ENCODE data around the gene HMGCS1.

HMGCS1 gene

DNA sequence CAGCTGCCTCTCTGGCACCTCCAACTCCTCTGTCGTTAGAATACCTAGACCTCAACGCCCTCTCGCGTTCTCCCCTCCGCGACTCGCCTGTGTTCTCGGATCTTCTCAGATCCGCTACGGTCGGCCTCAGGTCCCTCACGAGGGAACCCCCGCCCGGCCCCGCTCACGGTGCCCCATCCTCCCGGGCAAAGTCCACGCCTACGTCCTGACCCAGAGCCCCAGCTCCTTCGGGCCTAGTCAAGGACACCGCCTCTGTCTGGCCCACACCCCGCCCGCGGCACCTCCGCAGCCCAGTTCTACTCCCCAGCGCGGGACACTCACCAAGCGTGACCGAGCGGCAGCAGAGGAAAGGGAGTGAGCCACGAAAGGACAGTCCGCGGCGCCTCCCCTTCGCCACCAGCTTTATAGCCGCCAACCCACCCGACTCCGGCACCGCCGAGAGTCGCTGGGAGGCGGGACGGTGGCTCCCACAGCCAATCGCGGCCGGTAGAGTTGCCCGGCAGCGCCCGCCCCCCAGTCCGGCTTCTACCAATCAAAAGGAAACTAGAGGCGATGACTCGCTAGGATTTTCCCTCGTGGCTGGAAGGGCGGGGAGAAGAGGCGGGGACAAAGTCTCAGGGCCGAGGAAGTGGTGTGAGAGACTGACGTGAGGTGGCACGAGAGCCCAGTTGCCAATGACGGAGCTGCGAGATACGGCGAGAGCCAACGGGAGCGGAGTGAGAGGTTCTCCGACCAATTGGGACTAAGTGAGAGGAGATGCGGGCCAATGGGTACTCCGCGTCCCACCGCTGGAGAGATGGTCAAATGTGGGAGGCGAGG lies at the start of gene HMGCS1:
TSS of gene HMGCS1 (minus strand) at position 378 of the 819 bp plus-strand sequence. CDS start 14,447 bp downstream, outside the sequence.
- in situ Hi-C loops (cut with HindIII; ENCODE audit: low sequenced_read_pairs), result no loop called here
- peak within 1 kb of the TSS; percentile 95 for H3K4me3 ChIP-seq (ENCODE audit: low read depth, low read length)
- TF ChIP-seq, protein P1, sequence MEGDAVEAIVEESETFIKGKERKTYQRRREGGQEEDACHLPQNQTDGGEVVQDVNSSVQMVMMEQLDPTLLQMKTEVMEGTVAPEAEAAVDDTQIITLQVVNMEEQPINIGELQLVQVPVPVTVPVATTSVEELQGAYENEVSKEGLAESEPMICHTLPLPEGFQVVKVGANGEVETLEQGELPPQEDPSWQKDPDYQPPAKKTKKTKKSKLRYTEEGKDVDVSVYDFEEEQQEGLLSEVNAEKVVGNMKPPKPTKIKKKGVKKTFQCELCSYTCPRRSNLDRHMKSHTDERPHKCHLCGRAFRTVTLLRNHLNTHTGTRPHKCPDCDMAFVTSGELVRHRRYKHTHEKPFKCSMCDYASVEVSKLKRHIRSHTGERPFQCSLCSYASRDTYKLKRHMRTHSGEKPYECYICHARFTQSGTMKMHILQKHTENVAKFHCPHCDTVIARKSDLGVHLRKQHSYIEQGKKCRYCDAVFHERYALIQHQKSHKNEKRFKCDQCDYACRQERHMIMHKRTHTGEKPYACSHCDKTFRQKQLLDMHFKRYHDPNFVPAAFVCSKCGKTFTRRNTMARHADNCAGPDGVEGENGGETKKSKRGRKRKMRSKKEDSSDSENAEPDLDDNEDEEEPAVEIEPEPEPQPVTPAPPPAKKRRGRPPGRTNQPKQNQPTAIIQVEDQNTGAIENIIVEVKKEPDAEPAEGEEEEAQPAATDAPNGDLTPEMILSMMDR (IDR thresholded peaks at IDR 0.05; ENCODE audit: low read depth, low read length), result no peak
- DNase-seq (ENCODE audit: low read depth, low spot score), result peak; percentile 100

DNA sequence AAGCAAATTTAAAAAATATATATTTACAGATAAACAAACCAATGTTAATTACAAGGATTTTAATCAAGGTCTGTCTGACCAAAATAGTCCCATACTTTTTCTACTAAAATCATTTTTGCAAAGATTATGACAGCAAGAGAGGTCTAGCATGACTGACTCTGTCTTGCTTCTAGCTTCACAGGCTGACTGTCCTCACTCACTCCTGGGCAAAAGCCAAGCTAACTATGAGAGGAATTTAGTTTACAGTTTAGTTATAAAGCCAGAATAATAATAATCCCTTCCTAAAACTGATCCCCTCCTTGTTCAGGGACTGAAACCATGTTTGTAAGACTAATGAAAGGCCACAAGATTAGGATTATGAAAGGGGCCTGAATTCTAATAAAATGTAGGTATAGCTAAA lies 45.5 kb upstream of the HMGCS1 start:
- in situ Hi-C loops (cut with HindIII; ENCODE audit: low sequenced_read_pairs), result no loop called here
- TF ChIP-seq, protein P1 (IDR thresholded peaks at IDR 0.05; ENCODE audit: low read depth, low read length), result no peak

DNA sequence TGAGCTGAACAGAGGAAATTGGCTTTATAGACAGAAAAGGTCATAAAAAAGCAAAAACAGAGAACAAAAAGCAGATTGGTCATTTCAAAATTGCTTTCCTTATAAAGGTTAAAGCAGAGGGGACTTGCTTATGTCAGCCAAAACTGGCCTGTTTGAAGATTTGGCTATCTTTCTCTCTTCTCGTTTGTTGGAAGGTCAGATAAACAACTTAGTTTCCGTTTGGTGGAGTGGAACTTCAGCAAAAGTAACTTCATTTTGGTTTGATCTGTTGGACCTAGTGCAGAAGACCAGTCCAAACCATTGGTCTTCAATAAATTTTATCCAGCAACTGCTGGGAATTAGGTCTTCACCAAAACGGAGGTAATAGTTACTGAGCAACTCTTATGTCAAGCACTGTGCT lies 45.1 kb upstream of the HMGCS1 start:
- H3K4me3 ChIP-seq (ENCODE audit: low read depth, low read length), result no peak overlapping the region
- in situ Hi-C loops (cut with HindIII; ENCODE audit: low sequenced_read_pairs), result no loop called here
- DNase-seq (ENCODE audit: low read depth, low spot score), result no peak
- TF ChIP-seq, protein P1 (IDR thresholded peaks at IDR 0.05; ENCODE audit: low read depth, low read length), result no peak

More for the DNA sequence above, 45.5 kb upstream of the HMGCS1 start:
- H3K4me3 ChIP-seq (ENCODE audit: low read depth, low read length), result no peak overlapping the region
- DNase-seq (ENCODE audit: low read depth, low spot score), result no peak

DNA sequence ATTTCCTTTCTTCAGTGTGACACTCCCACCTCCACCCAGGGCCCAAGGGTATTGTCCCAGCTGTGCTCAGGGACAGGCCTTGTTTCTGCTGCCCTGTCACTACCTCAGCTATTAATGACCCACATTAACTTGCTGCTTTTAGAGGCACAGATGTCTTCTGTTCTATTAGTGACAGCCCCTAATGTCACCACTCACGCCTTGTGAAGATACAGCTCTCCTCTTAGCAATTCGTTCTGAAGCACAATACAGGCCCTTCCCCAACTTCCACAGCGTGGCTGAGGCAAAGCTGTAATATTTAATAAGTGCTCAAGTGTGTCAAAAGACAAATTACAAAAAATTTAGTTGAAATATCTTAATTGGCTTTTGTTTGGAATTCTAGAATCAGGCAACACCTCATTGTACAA lies 44.7 kb upstream of the HMGCS1 start:
- TF ChIP-seq, protein P1 (IDR thresholded peaks at IDR 0.05; ENCODE audit: low read depth, low read length), result no peak
- H3K4me3 ChIP-seq (ENCODE audit: low read depth, low read length), result no peak overlapping the region
- in situ Hi-C loops (cut with HindIII; ENCODE audit: low sequenced_read_pairs), result no loop called here
- no peak for DNase-seq (ENCODE audit: low read depth, low spot score)

DNA sequence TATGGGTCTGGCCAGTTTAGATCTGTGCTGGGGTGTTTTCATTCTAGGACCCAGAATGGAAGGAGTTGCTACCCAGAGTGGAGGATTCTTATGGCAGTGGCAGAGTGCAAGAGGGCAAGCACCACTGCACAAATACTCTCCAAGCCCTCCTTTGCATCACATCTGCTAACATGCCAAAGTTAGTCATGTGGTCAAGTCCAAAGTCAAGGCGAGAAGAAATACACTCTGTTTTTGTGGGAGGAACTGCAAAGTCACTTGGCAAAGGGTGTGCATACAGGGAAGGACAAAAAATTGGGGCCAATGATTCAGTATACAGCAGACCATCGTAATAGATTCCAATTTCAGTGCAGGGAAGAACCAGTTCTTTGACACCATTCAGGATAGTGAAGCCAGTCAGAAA lies 43.9 kb upstream of the HMGCS1 start:
- DNase-seq (ENCODE audit: low read depth, low spot score), result no peak
- H3K4me3 ChIP-seq (ENCODE audit: low read depth, low read length), result no peak overlapping the region
- in situ Hi-C loops (cut with HindIII; ENCODE audit: low sequenced_read_pairs), result no loop called here
- TF ChIP-seq, protein P1 (IDR thresholded peaks at IDR 0.05; ENCODE audit: low read depth, low read length), result no peak

DNA sequence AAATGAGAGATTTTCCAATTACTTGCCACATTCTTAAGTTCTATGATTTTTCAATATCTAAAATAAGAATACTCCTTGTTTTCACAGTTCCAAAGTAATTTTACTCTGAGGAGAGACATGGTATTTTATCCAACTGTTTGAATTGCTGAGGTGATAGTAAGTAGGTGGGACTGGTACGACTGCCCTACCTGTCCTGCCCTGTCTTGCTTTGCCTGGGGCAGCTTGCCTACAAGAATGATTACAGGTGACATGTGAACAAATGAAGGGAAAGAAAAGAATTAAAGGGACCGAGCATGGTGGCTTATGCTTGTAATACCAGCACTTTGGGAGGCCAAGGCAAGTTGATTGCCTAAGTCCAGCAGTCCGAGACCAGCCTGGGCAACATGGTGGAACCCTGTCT lies 41.6 kb upstream of the HMGCS1 start:
- in situ Hi-C loops (cut with HindIII; ENCODE audit: low sequenced_read_pairs), result no loop called here
- no peak for DNase-seq (ENCODE audit: low read depth, low spot score)
- no peak overlapping the region for H3K4me3 ChIP-seq (ENCODE audit: low read depth, low read length)
- TF ChIP-seq, protein P1 (IDR thresholded peaks at IDR 0.05; ENCODE audit: low read depth, low read length), result no peak

Data from astrocyte of the spinal cord (primary cell).